GM18517 (cell line): ENCODE results near the gene CHAD.

Experiments
- ATAC-seq: cut with Tn5 transposase; IDR thresholded peaks from one replicate; pipeline ENCODE4 v1.9.1; 2021; ENCODE audit warnings: mild to moderate bottlenecking, moderate library complexity; ENCODE audit not compliant: unreplicated experiment

The CHAD gene

GRCh38 chr17:50458701-50459676, 9.7 kb downstream of the CHAD start:
- ATAC-seq, result no peak

DNA sequence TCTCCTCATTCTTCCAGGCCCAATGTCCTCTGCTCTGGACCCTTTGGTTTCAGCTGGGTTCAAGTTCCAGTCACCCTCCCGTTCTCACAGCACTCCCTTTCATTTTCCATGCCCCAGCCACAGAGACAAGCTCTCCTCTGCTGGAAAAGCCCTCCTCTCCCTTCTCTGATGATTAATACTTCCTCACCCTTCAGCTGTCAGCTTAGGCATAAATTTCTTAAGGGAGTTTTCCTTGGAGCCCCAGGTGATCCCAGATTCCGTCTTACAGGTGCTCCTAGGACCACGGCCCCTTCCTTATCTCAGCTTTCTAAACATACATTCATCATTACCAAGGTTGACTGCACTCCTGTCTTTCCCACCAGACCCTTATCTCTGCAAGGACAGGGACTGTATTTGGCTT, 10.4 kb downstream of the CHAD start:
- ATAC-seq, result no peak

DNA sequence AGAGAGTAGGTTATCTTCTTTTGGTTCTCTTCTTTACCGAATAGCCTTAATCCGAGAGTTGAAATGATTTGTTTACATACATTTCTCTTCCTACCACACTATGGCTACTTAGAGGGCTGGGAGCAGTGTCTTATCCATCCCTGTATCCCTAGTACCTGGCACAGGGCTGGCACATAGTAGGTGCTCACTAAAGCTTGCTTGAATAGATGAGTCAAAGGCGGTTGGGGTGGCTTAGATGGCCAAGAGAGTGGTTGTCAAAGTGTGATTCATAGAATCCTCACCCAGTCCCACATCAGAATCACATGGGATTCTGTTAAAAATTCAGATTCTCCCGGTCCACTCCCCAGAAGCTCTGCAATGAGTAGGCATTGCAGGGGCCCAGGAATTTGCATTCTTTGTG, 11.1 kb downstream of the CHAD start:
- no peak for ATAC-seq

DNA sequence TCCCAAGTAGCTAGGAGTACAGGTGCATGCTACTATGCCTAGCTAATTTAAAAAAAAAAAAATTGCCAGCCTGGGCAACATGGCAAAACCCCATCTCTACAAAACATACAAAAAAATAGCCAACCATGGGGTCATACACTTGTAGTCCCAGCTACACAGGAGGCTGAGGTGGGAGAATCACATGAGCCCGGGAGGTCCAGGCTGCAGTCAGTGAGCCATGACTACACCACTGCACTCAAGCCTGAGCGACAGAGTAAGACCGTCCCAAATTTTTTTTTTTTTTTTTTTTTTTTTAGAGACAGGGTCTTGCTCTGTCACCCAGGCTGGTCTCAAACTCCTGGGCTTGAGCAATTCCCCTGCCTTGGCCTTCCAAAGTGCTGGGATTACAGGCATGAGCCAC, 14.8 kb downstream of the CHAD start:
- no peak for ATAC-seq

- ATAC-seq, result no peak
These were observed 15.9 kb downstream of the CHAD start for GRCh38 chr17:50452630-50453300.

DNA sequence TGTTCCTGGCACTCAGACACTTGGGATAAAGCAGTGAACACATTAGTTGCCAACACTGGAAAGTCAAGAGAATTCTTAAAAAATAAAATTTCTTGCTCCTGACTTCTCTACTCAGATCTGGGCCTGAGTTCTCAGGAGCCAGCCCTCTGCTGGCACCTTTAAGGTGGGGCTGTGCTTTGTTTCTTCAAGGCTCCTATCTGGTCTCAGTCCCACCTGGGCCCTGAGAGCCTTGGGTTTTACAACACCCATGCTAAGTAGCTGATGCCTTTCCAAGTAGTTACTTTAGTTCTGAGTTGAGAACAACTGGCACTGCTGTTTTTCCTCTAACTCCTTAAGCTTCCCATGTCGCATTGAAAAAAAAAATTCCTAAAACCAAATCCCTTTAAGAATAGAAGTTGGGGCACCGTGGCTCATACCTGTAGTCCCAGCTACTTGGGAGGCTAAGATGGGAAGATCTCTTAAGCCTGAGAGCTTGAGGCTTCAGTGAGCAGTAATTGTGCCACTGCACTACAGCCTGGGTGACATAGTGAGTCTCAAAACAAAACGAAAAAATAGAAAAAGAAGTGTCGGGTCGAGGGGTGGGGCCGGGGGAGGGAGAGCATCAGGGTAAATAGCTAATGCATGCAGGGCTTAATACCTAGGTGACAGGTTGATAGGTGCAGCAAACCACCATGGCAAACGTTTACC, 16.6 kb downstream of the CHAD start:
- no peak for ATAC-seq

DNA sequence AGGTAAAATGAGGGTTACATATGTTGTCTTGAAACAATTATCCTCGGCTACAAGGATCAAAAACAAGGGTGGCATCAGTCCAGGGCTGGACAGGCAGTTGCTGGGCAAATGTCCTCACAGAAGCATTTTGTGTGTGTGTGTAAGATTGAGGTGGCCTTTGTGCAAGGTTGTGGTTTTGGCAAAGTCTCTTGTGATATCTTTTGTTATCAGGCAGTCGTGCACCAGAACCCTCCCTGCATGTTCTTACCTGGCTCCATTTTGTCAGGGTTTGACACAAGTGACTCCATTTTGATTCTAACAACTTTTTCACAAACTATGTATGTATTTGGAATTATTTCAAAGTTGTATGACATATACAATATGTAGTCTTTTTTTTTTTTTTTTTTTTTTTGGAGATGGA, 20.0 kb downstream of the CHAD start:
- ATAC-seq, result no peak

GRCh38 chr17:50447870-50448595, 20.6 kb downstream of the CHAD start:
- no peak for ATAC-seq

DNA sequence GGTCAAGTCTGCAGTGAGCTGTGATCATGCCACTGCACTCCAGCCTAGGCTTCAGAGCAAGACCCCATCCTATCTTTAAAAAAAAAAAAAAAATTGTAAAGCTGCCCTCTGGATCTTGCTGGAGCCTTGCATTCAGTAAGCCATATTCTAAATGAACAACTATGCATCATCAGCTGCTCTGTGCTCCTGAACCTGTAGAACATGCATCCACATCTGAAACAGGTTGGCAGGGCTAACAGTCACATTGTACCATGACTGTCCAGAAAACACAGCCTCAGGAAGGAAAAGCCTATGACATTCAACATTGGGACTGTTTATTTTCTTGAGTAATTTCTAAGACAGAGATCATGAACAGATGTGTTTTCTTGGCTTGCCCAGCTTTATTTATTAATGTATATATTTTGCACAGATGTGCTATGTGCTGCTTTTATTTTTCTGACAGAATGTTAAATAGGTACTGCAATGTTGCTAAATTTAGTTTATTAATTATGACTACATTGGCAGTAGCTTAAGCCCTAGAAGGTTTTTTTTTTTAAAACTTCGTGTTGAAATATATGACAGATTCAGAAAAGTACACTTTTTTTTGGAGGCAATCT, 22.9 kb downstream of the CHAD start:
- no peak for ATAC-seq

DNA sequence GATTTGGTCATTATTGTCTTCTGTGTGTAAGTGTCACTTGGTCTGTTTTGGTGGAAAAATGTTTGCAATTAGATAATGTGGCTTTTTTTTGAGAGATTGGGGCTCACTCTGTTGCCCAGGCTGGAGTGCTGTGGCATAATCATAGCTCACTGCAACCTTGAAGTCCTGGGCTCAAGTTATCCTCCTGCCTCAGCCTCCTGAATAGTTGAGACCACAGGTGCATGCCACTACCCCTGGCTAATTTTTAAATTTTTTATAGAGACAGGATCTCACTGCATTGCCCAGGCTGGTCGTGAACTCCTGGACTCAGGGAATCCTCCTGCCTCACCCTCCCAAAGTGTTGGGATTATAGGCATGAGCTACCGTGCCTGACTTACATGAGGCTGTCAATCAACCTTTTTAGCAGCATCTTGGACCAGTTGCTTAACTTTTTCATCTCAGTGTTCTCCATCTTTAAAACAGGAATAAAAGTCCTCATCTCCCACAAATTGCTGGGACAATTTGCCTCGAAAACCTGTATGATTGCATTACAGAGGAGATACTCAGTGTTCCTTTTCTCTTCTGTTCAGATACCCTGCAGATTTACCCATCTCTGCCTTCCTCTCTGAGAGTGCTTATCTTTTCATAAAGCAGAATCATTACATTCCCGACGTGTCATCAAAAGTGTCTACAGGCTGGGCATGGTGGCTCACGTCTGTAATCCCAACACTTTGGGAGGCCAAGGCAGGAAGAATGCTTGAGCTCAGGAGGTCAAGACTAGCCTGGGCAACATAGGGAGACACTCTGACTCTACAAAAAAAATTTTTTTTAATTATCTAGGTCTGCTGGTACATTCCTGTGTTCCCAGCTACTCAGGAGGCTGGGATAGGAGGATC, 23.6 kb downstream of the CHAD start:
- ATAC-seq, result no peak

DNA sequence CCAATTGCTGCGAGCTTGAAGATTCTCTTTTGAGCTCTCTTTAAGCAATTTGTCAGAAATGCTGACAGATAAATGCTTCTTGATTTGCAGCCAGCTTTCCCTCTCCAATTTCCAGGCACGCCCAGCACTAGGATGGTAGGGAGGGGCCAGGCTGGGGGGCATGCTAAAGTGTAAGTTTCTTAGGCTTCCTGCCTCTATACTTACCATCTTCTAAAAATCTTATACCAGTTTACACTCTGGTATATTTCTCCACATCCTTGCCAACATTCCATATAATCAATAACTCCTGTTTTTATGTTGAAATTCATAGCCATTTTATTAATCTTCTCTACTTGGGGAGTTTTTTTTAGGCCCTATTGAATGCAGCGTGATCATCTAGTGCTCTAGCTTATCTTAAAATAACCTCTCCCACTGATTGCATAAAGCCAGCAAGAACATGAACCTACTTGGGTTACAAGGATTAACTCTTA, 25.1 kb downstream of the CHAD start:
- ATAC-seq, result no peak

GRCh38 chr17:50440838-50441829, 27.5 kb downstream of the CHAD start:
- ATAC-seq, result no peak

DNA sequence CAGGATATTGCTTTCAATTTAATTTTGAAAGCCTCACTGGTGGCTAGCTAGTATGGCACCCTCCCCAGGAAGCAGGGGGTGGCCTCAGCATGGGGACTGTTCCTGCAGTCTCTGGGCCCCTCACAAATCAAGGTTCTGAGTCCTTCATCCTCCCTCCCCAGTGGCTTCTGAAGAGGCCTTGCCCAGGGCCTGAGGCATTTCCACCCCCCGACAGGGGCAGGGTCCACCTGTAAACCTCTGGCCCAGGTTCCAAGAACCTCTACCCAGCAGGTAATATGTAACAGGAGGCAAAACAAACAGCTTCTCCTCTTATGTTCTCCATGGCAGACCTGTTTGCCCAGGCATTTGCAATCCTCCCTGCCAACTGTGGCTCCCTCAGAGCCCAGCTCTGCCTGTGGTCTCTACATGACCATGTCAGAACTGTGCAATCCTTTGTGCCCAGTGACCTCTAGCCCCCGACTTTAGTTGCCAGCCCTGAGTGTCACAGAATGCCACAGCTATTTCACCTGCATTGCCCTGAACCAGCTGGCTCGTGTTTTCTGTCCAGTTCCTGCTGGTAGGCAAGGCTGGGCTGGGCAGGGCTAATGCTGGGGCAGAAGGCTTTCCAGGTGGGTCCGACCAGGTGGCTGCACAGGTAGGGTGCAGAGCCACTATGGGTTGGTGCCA, 28.4 kb downstream of the CHAD start:
- no peak for ATAC-seq

DNA sequence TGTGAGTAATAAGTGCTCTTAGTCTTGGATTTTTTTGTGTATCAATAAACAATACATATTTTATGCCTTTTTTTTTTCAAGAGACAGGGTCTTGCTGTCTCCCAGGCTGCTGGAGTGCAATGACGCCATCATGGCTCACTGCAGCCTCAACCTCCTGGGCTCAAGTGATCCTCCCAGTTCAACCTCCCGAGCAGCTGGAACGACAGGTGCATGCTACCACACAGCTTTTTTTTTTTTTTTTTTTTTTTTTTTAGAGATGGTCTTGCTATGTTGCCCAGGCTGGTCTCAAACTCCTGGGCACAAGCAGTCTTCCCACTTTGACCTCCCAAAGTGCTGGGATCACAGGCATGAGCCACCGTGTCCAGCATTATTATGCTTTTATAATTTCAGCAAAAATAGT, 29.7 kb downstream of the CHAD start:
- ATAC-seq, result no peak

GRCh38 chr17:50437409-50437808, 31.3 kb downstream of the CHAD start:
- ATAC-seq, result no peak

GRCh38 chr17:50432125-50432762, 36.4 kb downstream of the CHAD start:
- no peak for ATAC-seq
